ENCODE data around the gene CAPN15. TPM values are rescaled to one million over a fixed set of nuclear protein-coding genes. Genes with fewer than 3 reads are reported as not detected.
"Not testable (repeated sequence)": the region's sequence is repeated elsewhere in the genome, so short reads cannot be mapped to it uniquely, and the experiment has no call there.

The CAPN15 gene
- 57.8 TPM for polyA plus RNA-seq (2012; ENCODE audit: insufficient read depth, insufficient read length)

DNA sequence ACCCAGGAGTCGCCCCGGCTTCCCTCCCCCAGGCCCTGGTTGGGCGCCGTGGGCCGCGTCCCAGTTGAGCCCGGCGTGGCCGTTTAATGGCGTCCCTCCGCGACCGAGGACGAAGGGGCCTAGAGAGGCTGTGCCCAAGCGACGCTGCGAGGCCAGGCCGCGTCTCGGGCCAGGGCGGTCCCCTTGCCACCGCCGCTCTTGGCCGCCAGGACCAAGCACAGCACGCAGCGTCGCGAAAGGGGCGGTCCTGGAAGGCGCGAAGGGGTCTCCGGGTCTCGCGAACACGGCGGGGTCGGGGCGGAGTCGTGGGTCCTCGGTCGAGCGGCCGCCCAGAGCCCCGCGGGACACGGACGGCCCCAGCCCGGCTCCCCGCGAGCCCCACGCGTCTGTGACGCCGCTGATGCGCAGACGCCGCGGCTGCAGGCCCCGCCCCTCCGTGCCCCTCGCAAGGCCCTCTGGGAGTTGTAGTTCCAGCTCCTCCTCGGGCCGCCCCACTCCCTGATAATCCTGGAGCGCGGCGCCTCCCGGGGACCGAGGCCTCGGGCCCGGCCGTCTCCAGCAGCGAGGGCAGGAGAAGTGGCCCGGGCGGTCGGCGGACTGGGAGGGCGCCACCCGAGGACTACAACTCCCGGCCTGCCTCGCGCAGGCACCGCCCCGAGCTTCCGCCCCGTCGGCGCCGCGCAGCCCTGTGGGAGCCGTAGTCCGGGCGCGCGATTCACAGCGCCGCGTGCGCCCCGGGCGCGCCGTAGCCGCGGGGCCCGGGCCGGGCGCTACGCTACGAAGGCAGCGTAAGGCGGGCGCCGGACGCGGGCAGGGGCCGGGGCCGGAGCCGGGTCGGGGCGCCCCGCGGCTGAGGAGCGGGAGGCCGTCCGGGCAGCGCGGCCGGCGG lies at the start of gene CAPN15:
TSS of gene CAPN15 (plus strand) at position 698 of the 889 bp plus-strand sequence. CDS start 19,127 bp downstream, outside the sequence.
- DNase-seq (ENCODE audit: low read depth, low spot score) = peak; percentile 71
- H3K4me3 ChIP-seq (ENCODE audit: low read length) = peak within 1 kb of the TSS; percentile 79

DNA sequence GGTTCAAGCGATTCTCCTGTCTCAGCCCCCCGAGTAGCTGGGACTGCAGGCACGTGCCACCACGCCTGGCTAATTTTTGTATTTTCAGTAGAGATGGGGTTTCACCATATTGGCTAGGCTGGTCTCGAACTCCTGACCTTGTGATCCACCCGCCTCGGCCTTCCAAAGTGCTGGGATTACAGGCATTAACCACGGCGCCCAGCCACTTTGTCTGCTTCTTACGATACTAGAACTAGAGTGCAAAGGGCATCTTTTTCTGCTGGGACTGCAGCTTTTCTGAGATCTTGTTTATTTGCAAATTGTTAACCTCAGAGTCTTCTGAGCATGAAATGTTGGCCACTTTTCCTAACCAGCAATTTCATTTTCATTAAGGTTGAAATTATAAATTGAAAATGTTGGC lies 49.2 kb upstream of the CAPN15 start:
- not testable (repeated sequence) for DNase-seq (ENCODE audit: low read depth, low spot score); H3K4me3 ChIP-seq (ENCODE audit: low read length)

DNA sequence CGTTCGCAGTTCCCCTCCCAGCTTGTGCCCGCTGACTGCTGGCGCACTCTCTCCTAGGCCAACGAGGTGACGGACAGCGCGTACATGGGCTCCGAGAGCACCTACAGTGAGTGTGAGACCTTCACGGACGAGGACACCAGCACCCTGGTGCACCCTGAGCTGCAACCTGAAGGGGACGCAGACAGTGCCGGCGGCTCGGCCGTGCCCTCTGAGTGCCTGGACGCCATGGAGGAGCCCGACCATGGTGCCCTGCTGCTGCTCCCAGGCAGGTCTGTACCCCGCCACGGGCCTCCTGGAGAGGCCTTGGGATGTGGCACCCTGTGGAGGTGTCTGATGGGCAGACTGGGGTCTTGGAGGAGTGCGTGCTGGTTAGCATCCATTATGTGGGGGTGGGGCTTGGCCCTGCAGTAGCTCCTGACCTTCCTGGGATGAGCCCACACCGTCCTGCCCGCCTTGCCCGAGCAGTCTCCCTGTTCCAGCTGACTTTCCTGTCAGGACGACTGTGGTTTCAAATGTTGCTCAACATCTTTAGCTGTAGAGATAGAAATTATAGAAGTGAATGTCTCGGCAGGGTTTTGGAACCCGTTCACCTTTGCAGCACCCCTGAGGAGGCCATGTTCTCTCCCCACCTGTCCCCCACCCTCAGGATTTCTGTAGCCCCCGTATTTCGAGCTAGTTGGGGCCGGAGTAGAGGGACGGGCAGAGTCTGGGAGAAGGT lies 44.9 kb upstream of the CAPN15 start:
- H3K4me3 ChIP-seq (ENCODE audit: low read length) = no peak overlapping the region
- no peak for DNase-seq (ENCODE audit: low read depth, low spot score)

DNA sequence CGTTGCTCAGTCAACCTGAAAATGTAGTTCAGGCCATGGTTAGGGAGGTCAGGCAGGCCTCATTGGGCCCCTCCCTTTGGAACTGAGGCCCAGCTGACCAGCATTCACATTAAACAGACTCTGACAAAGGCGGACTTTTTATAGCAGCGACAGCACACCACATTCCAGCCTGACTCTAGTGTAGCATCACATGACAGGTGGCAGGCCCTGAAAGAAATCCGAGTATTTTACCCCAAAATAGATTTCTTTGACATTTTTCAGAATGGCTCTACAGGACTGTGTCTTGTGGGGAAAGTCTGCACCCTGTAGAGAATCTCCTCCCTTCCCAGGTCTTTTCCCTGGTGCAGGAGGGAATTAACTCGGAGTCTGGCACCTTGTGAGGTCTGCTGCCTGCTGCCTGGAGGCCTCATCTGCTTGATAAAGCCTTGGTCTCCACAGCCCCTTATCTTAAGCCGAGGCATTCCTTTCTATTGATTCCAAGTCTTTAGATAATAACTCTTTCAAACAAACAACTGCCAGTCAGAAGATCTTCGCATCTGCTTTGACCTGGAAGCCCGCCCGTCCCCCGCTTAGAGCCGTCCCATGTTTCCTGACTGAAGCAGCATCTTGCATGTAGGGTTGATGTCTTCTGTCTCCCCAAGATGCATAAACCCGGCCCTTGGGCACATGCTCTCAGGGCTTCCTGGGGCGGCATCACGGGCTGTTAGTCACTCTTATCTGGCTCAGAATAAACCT lies 44.0 kb upstream of the CAPN15 start:
- no peak for DNase-seq (ENCODE audit: low read depth, low spot score)
- H3K4me3 ChIP-seq (ENCODE audit: low read length) = no peak overlapping the region

DNA sequence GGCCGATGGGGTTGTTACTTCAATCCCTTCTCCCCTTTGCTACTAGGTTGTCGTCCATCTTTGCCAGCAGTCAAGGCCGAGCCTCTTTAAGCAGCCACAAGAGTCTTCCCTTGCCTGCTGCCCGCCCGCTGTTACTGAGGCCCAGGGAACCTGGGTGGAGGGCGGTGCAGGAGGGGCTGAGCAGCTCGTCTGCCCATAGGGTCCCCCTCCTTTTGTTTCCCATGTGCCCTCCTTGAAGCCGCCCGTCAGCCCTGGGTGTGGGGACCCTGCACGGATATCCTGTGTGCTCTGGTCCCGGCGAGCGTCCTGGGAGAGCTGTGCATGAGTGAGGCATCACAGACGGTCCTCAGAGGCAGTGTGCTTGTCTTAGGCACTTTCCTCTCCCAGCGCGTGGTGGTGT lies 37.9 kb upstream of the CAPN15 start:
- no peak for DNase-seq (ENCODE audit: low read depth, low spot score)
- H3K4me3 ChIP-seq (ENCODE audit: low read length) = no peak overlapping the region

DNA sequence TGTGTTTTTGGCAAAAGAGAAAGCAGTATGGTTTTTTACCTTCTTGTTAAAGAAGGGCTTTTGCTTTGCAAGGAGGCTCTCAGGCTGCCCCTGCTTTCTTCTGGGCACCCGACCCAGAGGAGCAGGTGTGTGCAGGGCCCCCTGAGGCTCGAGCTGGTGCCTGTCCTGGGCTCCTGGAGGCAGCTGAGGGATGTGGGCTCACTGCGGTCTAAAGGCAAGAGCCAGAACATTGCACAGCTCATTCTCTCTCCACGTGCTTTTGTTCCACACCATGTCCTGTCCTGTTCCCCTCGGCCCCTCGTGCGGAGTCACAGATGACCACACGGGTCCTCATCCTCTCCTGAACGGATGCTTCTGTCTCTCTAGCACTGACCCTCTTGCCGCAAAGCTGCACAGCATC lies 36.7 kb upstream of the CAPN15 start:
- no peak overlapping the region for H3K4me3 ChIP-seq (ENCODE audit: low read length)
- no peak for DNase-seq (ENCODE audit: low read depth, low spot score)

DNA sequence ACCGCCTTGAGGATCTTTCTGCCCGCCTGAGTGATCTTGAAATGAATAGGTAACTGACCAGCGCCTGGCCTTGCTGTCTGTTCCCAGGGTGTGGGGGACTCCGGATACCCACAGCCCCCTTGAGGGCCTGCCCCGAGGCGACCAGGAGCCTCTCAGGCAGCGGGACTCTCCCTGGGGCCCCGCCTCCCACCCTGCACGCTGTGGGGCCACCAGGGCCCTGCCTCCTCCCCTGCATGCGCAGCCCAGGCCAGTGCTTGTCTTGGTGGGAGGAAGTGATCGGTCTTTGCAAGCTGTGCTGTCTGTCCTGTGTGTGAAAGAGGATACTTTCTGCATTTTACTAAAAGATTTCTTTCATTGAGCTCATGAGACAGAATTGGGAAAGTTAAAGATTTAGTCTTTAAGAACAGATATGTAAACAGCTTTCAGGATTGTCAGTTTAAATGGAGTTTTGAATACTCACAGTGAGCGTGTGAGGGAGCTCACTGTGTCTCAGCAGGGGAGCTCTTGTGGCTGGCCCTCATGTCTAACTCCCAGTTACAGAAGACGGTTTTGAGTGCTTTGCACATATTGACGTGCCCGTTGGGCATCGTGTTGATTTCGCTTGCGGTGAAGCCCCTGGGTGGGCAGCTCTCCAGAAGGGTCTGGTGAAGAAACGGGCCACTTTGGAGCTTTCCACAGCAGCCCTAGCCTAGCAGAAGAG lies 36.1 kb upstream of the CAPN15 start:
- DNase-seq (ENCODE audit: low read depth, low spot score) = no peak
- no peak overlapping the region for H3K4me3 ChIP-seq (ENCODE audit: low read length)

DNA sequence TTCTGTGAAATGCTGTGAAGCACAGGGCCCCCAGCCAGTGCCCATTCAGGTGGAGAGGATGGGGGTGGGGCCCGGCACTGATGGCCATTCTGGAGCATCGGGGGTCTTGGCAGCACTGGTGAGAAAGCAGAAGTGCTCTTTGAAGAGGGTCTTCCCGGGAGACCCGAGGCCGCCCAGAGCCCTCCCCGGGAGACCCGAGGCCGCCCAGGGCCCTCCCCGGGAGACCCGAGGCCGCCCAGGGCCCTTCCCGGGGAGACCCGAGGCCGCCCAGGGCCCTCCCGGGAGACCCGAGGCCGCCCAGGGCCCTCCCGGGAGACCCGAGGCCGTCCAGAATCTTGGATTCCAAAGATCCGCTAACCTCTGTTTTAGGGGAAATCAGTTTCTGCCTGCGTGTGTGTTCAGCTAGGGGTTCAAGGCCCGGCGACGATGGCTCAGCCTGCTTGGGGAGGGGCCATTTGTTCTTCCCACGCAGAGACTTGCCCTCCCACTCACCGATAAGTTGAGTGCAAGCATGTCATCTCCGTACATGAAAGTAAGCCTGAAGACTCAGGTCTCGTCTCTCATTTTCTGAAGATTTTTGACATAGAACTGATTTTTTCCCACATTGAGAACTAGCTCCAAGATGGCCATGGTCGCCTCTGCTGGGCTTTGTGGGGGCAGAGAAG lies 35.2 kb upstream of the CAPN15 start:
- no peak overlapping the region for H3K4me3 ChIP-seq (ENCODE audit: low read length)

DNA sequence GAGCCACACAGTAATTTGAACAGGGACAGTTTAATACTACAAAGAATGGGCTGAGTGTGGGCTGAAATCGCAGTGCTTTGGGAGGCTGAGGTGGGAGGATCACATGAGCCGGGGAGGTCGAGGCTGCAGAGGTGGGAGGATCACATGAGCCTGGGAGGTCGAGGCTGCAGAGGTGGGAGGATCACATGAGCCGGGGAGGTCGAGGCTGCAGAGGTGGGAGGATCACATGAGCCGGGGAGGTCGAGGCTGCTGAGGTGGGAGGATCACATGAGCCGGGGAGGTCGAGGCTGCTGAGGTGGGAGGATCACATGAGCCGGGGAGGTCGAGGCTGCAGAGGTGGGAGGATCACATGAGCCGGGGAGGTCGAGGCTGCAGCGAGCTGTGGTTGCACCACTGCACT lies 32.8 kb upstream of the CAPN15 start:
- not testable (repeated sequence) for H3K4me3 ChIP-seq (ENCODE audit: low read length)

More for the DNA sequence above, 35.2 kb upstream of the CAPN15 start:
- no peak for DNase-seq (ENCODE audit: low read depth, low spot score)

DNA sequence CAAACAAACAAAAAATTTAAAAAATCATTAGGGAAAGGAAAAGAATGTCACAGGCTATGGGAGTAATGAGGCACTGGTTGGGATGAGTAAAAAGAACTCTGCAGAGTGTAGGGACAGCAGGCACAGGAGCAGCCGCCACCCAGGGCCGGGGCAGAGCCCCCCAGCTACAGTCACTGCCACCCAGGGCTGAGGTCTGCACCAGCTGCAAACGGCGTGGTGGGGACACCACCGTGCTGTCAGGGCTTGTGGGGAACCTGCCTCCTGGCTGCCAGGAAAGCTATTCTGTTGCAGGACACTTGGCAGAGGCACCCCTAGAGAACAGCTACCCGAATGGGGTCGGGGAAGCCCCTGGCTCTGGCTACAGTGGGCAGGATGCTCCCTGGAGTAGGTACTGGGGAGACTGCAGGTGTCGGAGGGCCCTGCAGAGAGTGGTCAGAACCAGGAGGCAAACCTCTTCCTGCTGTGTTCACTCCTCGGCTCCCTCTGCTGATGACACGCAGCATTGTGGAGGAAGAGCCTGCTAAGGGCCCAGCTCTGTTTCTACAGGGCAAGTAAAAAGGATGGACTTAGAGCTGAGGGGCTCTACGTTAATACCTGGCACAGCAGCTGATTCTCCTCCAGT lies 32.3 kb upstream of the CAPN15 start:
- H3K4me3 ChIP-seq (ENCODE audit: low read length) = no peak overlapping the region
- DNase-seq (ENCODE audit: low read depth, low spot score) = peak; percentile 32

More for the DNA sequence above, 32.8 kb upstream of the CAPN15 start:
- not testable (repeated sequence) for DNase-seq (ENCODE audit: low read depth, low spot score)

DNA sequence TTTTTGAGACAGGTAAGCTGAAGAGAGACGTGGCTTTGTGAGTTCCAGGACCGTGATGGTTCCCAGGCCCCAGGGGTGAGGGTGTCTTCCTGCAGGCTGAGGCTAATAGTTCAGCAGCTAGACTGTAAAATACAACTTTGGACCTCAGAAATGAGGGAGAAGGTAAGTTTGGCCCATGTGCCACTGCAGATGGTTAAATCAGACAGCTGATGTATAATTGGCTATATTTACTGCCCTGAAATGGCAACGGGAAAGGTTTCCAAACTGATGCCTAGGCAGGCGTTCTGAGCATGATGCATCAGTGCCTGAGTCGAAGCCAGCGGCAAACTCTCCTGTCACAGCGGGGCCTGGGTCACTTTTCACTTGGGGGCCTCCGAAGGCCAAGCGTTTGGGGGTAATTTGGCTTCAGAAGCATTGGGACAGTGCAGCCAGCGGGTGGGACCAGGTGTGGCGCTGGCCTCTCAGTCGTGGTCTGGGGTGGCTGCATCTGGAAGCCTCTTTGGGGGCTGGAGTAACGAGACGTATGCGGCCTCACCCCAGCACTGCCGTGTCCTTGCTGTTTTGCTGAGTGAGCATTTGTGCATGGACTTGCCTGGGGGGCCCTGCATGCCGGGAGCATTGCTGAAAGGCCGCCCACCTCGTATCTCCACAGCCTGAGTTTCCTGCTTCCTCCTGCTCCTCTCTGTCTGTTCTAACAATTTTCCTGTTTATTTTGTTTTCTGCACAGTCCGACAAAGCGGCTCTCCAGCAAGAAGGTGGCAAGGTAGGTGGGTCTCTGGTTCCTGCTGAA lies 31.2 kb upstream of the CAPN15 start:
- H3K4me3 ChIP-seq (ENCODE audit: low read length) = no peak overlapping the region
- no peak for DNase-seq (ENCODE audit: low read depth, low spot score)

DNA sequence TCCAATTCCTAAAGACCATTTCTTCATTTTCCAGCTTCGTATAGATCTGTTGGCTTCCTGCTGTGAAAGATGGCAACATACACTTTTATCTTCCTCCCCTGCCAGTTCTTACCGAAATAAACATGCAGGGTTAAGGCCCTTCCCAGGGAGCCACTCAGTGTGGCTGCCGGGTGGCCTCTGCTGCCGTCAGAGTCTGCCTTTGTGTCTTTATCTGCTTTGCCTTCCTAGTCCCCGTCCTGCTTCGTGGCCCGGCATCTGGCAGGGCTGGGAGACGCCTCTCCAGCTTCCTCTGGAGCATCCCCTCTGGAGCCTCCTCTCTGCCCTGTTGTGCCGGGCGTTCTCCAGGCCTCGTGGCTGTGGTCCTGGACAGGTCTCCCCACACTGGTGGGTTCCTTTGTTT lies 30.3 kb upstream of the CAPN15 start:
- H3K4me3 ChIP-seq (ENCODE audit: low read length) = no peak overlapping the region
- no peak for DNase-seq (ENCODE audit: low read depth, low spot score)

DNA sequence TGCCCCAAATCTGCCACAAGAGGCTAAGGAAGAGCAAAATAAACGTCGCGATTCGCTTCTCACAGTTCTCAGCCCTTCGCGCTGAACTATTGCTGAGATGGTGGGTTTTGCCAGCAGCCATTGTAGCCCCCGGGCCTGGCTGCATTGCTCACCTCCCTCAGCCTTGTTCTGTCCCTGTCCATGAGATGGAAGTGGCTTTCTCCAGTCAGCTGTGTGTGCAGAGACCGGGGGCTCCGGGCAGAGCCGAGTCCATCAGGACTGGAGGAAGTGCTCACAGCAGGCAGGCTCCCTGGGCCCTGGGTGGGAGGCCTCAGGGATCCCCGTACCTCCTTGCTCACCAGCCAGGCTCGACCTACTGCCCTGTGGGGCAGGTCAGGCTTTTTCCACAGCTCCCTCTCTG lies 27.6 kb upstream of the CAPN15 start:
- no peak for DNase-seq (ENCODE audit: low read depth, low spot score)
- H3K4me3 ChIP-seq (ENCODE audit: low read length) = no peak overlapping the region

DNA sequence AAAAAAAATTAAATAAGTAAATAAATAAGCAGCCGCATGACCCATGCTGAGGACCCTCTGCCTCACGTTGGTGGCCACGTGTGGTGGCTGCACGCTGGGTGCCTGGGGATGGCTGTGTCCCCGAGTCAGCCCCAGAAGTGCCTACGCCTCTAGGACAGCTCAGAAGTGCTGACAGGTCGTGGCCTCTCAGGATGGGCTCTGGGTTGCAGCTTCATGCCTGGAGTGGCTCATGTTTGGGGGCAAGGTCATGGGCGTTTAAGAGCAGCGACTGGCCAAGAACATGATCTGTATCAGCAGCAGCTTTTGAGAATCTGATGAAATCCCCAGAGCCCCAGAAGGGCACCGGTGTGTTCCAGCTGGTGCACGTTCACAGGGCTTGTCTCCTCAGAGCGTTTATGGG lies 26.8 kb upstream of the CAPN15 start:
- H3K4me3 ChIP-seq (ENCODE audit: low read length) = no peak overlapping the region
- no peak for DNase-seq (ENCODE audit: low read depth, low spot score)

DNA sequence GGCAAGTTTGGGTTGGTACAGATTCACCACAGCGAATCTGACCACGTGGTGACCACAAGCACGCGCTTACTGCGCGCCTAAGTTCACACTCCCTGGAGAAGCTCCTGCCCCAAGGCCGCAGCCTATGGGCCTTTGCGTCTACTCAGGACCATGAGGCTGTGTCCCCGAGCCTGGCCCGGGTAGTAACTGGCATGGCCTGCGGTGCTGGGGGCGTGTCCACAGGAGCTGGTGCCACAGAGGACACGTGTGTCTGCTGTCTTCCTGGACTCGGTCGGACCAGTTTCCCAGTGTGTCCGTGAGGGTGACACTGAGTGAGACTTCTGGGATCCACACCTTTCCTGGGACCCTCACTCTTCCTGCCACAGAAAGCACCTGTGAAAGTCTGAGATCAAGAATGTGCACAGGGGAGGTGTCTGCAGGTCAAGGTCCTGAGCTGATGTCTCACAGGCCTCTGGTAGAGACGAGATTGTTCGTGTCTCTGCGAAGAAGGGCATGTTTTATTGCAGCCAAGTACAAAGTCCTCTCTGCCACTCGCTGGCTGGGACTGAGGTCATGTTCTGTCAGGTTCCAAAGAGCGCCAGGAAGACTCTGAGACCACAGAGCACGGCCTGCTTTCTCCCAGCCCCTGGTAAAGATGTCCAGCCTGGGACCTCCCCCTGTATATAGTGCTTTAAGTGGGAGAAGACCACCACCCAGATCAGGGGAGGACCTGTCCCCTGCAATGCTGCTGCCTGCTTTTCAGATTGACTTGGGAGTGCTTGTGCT lies 25.2 kb upstream of the CAPN15 start:
- H3K4me3 ChIP-seq (ENCODE audit: low read length) = no peak overlapping the region
- DNase-seq (ENCODE audit: low read depth, low spot score) = no peak

DNA sequence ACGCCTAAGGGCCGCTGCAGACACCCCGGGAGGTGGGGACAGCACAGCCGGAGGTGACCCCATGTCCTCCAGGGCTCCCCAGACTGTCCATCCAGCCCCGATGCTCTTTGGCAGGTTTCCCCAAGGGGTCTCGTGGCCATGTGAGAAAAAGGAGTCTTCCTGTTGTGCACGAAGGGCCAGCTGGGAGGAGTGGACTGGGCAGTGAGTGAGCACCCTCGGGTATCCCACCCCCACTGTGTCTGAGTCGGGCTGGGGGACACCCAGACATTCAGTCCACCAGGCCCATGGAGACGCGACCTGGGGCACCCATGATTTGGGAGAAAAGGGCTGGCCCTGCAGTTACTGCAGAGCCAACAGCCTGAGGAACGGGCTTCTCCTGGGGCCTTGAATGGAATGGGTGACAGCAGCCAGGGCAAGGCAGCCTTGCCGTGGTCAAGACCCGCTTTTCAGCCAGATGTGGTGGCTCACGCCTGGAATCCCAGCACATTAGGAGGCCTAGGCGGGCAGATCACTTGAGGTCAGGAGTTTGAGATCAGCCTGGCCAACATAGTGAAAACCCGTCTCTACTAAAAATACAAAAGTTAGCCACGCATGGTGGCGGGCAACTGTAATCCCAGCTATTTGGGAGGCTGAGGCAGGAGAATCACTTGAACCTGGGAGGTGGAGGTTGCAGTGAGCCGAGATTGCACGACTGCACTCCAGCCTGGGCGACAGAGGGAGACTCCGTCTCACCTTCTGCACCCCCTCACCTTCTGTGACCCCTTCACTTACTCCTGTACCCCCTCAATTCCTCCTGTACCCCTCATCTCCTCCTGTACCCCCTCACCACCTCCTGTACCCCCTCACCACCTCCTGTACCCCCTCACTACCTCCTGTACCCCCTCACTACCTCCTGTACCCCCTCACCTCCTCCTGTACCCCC lies 24.1 kb upstream of the CAPN15 start:
- DNase-seq (ENCODE audit: low read depth, low spot score) = no peak
- no peak overlapping the region for H3K4me3 ChIP-seq (ENCODE audit: low read length)
